ENCODE results near the gene TRIM44. TPM values are rescaled to one million over a fixed set of nuclear protein-coding genes. Genes with fewer than 3 reads are reported as not detected.
"Not testable (repeated sequence)": the region's sequence is repeated elsewhere in the genome, so short reads cannot be mapped to it uniquely, and the experiment has no call there.

TRIM44 gene
- total RNA-seq, 4 donors from 2014 or later = 27.3 to 83.4 (median 61.4) TPM

DNA sequence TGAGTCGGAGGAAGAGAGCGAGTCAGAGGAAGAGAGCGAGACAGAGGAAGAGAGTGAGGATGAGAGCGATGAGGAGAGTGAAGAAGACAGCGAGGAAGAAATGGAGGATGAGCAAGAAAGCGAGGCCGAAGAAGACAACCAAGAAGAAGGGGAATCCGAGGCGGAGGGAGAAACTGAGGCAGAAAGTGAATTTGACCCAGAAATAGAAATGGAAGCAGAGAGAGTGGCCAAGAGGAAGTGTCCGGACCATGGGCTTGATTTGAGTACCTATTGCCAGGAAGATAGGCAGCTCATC is 780 bp downstream of the TRIM44 start:
- Histone ChIP-seq H3K4me1 (peaks cover 5 to 14% (median 9%) of the 10 kb centered on the region in 4 donors), H3K9me3 (peaks cover 0 to 5% (median 0%) of the 10 kb centered on the region in 4 donors), H3K4me3 (peak overlapping the region; percentile 78 to 95 (median 84)), H3K36me3 (peaks cover 0 to 8% (median 0%) of the 10 kb centered on the region in 3 donors), H3K27ac (peak overlapping the region; percentile 91 to 97 (median 94)), H3K27me3 (no peaks in the 10 kb centered on the region)
- no peak for TF ChIP-seq POLR2A (IDR thresholded peaks at IDR 0.05)
- TF ChIP-seq, protein P1, sequence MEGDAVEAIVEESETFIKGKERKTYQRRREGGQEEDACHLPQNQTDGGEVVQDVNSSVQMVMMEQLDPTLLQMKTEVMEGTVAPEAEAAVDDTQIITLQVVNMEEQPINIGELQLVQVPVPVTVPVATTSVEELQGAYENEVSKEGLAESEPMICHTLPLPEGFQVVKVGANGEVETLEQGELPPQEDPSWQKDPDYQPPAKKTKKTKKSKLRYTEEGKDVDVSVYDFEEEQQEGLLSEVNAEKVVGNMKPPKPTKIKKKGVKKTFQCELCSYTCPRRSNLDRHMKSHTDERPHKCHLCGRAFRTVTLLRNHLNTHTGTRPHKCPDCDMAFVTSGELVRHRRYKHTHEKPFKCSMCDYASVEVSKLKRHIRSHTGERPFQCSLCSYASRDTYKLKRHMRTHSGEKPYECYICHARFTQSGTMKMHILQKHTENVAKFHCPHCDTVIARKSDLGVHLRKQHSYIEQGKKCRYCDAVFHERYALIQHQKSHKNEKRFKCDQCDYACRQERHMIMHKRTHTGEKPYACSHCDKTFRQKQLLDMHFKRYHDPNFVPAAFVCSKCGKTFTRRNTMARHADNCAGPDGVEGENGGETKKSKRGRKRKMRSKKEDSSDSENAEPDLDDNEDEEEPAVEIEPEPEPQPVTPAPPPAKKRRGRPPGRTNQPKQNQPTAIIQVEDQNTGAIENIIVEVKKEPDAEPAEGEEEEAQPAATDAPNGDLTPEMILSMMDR (IDR thresholded peaks at IDR 0.05) = no peak
- DNase-seq = no peak

DNA sequence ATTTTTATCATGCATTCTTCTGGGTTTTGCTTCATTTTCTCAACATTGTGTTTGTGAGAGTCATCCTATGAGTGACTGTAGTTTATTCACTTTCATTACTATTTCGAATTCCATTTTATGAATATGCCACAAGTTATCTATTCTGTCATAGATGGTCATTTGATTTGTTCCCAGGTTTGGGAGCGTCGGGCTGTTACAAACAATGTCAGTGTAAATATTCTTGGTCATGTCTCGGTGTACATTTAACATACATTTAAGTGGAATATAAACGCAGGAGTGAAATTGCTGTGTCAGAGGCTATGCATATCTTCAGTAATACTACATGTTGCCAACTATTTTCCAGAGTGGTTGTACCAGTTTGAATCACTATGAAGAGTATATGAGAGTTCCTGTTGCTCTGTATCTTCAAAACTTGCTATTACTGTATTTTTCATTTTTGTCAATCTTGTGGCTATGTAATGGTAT is 2.4 kb downstream of the TRIM44 start:
- Histone ChIP-seq H3K36me3 (peaks cover 0 to 9% (median 0%) of the 10 kb centered on the region in 3 donors), H3K27me3 (no peaks in the 10 kb centered on the region), H3K4me1 (peaks cover 5 to 18% (median 9%) of the 10 kb centered on the region in 4 donors), H3K4me3 (no peak overlapping the region), H3K27ac (no peak overlapping the region), H3K9me3 (peaks cover 0 to 5% (median 0%) of the 10 kb centered on the region in 4 donors)
- no peak for DNase-seq
- TF ChIP-seq, protein P1 (IDR thresholded peaks at IDR 0.05) = no peak
- no peak for TF ChIP-seq POLR2A (IDR thresholded peaks at IDR 0.05)

DNA sequence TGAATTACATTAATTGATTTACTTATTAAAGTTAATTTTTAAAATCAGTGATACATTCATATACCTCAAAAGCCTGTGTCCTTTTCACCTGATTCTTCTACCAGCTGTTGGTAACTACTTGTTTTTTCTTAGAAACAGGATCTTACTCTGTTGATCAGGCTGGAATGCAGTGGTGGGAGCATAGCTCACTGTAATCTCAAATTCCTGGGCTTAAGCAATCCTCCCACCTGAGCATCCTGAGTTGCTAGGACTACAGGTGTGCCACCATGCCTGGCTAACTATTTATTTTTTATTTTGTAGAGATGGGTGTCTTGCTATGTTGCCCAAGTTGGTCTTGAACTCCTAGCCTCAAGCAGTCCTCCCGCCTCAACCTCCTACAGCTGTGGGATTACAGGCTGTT is 4.7 kb downstream of the TRIM44 start:
- H3K27ac ChIP-seq = no peak overlapping the region
- no peaks in the 10 kb centered on the region for H3K27me3 ChIP-seq
- no peak for DNase-seq
- peaks cover 0 to 5% (median 0%) of the 10 kb centered on the region in 4 donors for H3K9me3 ChIP-seq
- H3K4me1 ChIP-seq = peaks cover 5 to 18% (median 9%) of the 10 kb centered on the region in 4 donors
- peaks cover 0 to 9% (median 0%) of the 10 kb centered on the region in 3 donors for H3K36me3 ChIP-seq
- TF ChIP-seq POLR2A (IDR thresholded peaks at IDR 0.05) = no peak
- TF ChIP-seq, protein P1 (IDR thresholded peaks at IDR 0.05) = no peak
- H3K4me3 ChIP-seq = no peak overlapping the region

DNA sequence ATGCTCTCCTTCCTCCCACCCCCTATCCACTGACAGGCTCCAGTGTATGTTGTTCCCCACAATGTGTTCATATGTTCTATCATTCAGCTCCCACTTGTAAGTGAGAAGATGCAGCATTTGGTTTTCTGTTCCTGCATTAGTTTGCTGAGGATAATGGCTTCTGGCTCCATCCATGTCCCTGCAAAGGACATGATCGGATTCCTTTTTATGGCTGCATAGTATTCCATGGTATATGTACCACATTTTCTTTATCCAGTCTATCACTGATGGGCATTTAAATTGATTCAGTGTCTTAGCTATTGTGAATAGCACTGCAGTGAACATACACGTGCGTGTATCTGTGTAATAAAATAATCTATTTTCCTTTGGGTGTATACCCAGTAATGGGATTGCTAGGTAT is 5.8 kb downstream of the TRIM44 start:
- peaks cover 4 to 13% (median 6%) of the 10 kb centered on the region in 4 donors for H3K4me1 ChIP-seq
- not testable (repeated sequence) for H3K9me3 ChIP-seq, H3K27me3 ChIP-seq, H3K4me3 ChIP-seq, DNase-seq, H3K36me3 ChIP-seq, H3K27ac ChIP-seq

DNA sequence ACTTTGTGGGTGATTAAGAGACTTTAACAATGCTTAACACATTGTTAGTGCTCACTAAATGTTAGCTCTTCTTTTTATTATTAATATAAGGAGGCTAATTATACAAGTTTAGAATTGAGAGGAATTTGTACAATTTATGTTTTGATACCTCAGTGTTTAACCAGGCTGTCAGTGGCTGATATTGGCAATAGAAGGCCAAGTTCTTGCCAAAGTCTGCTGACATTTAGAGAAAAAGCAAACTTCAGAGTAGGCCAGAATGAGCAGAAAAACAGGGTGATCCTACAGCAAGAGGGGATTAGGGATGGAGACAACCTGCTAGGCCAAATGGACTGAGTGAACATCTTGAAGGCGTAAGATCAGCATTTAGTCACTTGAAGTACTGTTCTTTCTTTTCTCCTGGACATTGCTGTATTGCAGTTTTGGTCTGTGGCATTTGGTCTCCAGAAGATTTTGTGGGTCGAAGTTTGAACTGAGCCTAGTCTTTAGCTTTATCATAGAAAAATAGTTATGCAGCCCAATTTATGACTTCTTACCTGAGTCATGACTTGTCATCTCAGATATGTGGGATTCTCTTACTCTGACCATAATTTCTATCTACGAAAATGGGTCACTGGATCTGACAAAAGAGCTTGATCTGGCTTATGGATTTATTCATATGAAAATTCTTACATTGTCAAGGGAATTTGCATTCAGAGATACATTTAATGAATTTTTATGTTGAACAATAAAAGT is 9.0 kb downstream of the TRIM44 start:
- Histone ChIP-seq H3K4me3 (no peak overlapping the region), H3K36me3 (peaks cover 0 to 5% (median 0%) of the 10 kb centered on the region in 3 donors), H3K27ac (no peak overlapping the region), H3K4me1 (peaks cover 0 to 20% (median 0%) of the 10 kb centered on the region in 4 donors), H3K27me3 (no peaks in the 10 kb centered on the region), H3K9me3 (no peaks in the 10 kb centered on the region)
- no peak for DNase-seq
- TF ChIP-seq, protein P1 (IDR thresholded peaks at IDR 0.05) = no peak
- TF ChIP-seq POLR2A (IDR thresholded peaks at IDR 0.05) = no peak

DNA sequence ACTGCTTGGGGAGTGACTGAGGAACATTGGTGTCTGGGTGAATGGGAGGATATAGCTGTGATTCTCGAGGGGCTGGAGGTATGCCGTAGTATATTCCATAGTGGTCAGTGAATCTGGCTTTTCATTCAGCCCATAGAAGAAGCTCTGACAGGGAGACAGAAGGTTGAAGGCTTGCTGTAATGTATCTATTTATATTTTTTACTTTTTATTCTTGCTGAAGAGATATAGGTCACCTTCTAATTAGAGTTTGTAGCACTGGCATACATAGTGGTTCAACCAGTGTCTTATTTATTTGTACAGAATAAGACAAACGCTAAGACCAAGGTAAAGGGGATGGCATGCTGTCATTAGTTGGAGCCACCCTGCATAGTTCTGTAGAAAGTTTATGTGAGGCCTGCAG is 10.0 kb downstream of the TRIM44 start:
- TF ChIP-seq, protein P1 (IDR thresholded peaks at IDR 0.05) = no peak
- TF ChIP-seq POLR2A (IDR thresholded peaks at IDR 0.05) = no peak
- Histone ChIP-seq H3K4me1 (peaks cover 0 to 25% (median 0%) of the 10 kb centered on the region in 4 donors), H3K27ac (no peak overlapping the region), H3K36me3 (peaks cover 0 to 5% (median 0%) of the 10 kb centered on the region in 3 donors), H3K27me3 (no peaks in the 10 kb centered on the region), H3K4me3 (no peak overlapping the region), H3K9me3 (no peaks in the 10 kb centered on the region)
- DNase-seq = no peak
